OCI-LY1 (cell line): ENCODE data around the gene SPDYE16.
"Not testable (repeated sequence)": the region's sequence is repeated elsewhere in the genome, so short reads cannot be mapped to it uniquely, and the experiment has no call there.

Experiments used
- H2AFZ ChIP-seq: fragments of 200-600 bp; sonication (generic), shearing (Covaris generic); 2 replicates; pipeline ENCODE4 v1.6.0; 2014; ENCODE audit warnings: antibody characterized with exemption, mild to moderate bottlenecking, low read length
- H3F3A ChIP-seq: fragments of 200-600 bp; sonication (generic), shearing (Covaris generic); 2 replicates; pipeline ENCODE4 v1.6.0; 2014; ENCODE audit warnings: mild to moderate bottlenecking, antibody characterized with exemption, low read length, moderate library complexity; ENCODE audit not compliant: insufficient read depth
- H3K27ac ChIP-seq: fragments of 200-600 bp; sonication (generic); 2 replicates; pipeline ENCODE4 v1.5.1; 2014; ENCODE audit warnings: low read length, mixed run types, mild to moderate bottlenecking, low read depth; ENCODE audit not compliant: poor library complexity, severe bottlenecking
- H3K27me3 ChIP-seq: fragments of 200-600 bp; sonication (generic); 2 replicates; pipeline ENCODE4 v1.6.0; 2014; ENCODE audit warnings: antibody characterized with exemption, mild to moderate bottlenecking, low read length, moderate library complexity; ENCODE audit not compliant: insufficient read depth
- H3K36me3 ChIP-seq: fragments of 200-600 bp; sonication (generic); 2 replicates; pipeline ENCODE4 v1.6.1; 2014; ENCODE audit warnings: mild to moderate bottlenecking, antibody characterized with exemption, low read length, moderate library complexity, mixed read lengths; ENCODE audit not compliant: insufficient read depth
- H3K4me1 ChIP-seq: fragments of 200-600 bp; sonication (generic); 2 replicates; pipeline ENCODE4 v1.5.1; 2014; ENCODE audit warnings: mild to moderate bottlenecking, low read length, moderate library complexity; ENCODE audit not compliant: insufficient read depth, severe bottlenecking
- H3K4me2 ChIP-seq: fragments of 200-600 bp; sonication (generic), shearing (Covaris generic); 2 replicates; pipeline ENCODE4 v1.6.1; 2014; ENCODE audit warnings: low read length
- H3K4me3 ChIP-seq: fragments of 200-600 bp; sonication (generic); 2 replicates; pipeline ENCODE4 v1.5.1; 2014; ENCODE audit warnings: low read length, low read depth, mild to moderate bottlenecking, mixed read lengths; ENCODE audit not compliant: poor library complexity, severe bottlenecking
- H3K79me2 ChIP-seq: fragments of 200-600 bp; shearing (Covaris generic); 2 replicates; pipeline ENCODE4 v1.6.1; 2016; ENCODE audit warnings: mixed run types, low read length, mixed read lengths; ENCODE audit not compliant: insufficient read depth
- H3K9ac ChIP-seq: fragments of 200-600 bp; sonication (generic), shearing (Covaris generic); 2 replicates; pipeline ENCODE4 v1.6.1; 2014; ENCODE audit warnings: mild to moderate bottlenecking, low read length, mixed read lengths
- H3K9me2 ChIP-seq: fragments of 200-600 bp; sonication (generic), shearing (Covaris generic); 2 replicates; pipeline ENCODE4 v1.6.1; 2014; ENCODE audit warnings: low read depth, mild to moderate bottlenecking, low read length, mixed read lengths
- H3K9me3 ChIP-seq: fragments of 200-600 bp; shearing (Covaris generic); 2 replicates; pipeline ENCODE4 v1.6.1; 2014; ENCODE audit warnings: low read length, mixed read lengths
- H4K20me1 ChIP-seq: fragments of 200-600 bp; sonication (generic), shearing (Covaris generic); 2 replicates; pipeline ENCODE4 v1.6.0; 2016; ENCODE audit warnings: mild to moderate bottlenecking, low read length; ENCODE audit not compliant: insufficient read depth
- EZH2 ChIP-seq: fragments of 200-600 bp; sonication (generic), shearing (Covaris generic); IDR thresholded peaks from 2 replicates; pipeline ENCODE4 v1.8.0; 2017; ENCODE audit warnings: borderline replicate concordance, mixed run types, mild to moderate bottlenecking, antibody characterized with exemption, low read length, moderate library complexity, mixed read lengths
- TF ChIP-seq, protein P1 (sequence below): fragments of 200-600 bp; sonication (generic), shearing (Covaris generic); IDR thresholded peaks from 2 replicates; pipeline ENCODE4 v1.5.1; 2017; ENCODE audit warnings: mild to moderate bottlenecking, antibody characterized with exemption, low read length, moderate library complexity, mixed read lengths

Gene SPDYE16

DNA sequence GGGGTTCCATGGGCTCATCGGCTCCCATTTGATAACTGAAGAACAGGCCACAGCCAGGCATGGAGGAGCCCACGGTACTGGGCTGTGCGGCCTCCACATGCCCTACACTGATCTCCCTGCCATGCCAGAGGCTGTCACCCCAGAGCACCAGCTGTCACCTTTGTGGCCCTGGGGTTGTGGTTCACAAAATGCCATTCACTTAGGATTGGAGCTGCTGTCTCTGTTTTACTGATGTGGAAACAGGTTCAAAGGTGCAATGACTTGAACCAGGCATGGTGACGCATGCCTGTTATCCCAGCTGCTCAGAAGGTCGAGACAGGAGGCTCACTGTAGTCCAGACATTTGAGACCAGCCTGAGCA is 37.0 kb downstream of the SPDYE16 start:
- Histone ChIP-seq H3K79me2 (no peaks in the 10 kb centered on the region), H4K20me1 (no peaks in the 10 kb centered on the region), H3K4me3 (no peak overlapping the region), H3K4me1 (no peaks in the 10 kb centered on the region), H2AFZ (no peak overlapping the region), H3K4me2 (no peak overlapping the region), H3K9me3 (no peaks in the 10 kb centered on the region), H3K9ac (no peak overlapping the region), H3K27me3 (no peaks in the 10 kb centered on the region), H3K27ac (no peak overlapping the region), H3K36me3 (peaks cover 4% of the 10 kb centered on the region; the same call in 1 of the 2 replicates), H3F3A (no peaks in the 10 kb centered on the region), H3K9me2 (no peaks in the 10 kb centered on the region)
- TF ChIP-seq, protein P1, sequence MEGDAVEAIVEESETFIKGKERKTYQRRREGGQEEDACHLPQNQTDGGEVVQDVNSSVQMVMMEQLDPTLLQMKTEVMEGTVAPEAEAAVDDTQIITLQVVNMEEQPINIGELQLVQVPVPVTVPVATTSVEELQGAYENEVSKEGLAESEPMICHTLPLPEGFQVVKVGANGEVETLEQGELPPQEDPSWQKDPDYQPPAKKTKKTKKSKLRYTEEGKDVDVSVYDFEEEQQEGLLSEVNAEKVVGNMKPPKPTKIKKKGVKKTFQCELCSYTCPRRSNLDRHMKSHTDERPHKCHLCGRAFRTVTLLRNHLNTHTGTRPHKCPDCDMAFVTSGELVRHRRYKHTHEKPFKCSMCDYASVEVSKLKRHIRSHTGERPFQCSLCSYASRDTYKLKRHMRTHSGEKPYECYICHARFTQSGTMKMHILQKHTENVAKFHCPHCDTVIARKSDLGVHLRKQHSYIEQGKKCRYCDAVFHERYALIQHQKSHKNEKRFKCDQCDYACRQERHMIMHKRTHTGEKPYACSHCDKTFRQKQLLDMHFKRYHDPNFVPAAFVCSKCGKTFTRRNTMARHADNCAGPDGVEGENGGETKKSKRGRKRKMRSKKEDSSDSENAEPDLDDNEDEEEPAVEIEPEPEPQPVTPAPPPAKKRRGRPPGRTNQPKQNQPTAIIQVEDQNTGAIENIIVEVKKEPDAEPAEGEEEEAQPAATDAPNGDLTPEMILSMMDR = no peak
- no peak for TF ChIP-seq EZH2

DNA sequence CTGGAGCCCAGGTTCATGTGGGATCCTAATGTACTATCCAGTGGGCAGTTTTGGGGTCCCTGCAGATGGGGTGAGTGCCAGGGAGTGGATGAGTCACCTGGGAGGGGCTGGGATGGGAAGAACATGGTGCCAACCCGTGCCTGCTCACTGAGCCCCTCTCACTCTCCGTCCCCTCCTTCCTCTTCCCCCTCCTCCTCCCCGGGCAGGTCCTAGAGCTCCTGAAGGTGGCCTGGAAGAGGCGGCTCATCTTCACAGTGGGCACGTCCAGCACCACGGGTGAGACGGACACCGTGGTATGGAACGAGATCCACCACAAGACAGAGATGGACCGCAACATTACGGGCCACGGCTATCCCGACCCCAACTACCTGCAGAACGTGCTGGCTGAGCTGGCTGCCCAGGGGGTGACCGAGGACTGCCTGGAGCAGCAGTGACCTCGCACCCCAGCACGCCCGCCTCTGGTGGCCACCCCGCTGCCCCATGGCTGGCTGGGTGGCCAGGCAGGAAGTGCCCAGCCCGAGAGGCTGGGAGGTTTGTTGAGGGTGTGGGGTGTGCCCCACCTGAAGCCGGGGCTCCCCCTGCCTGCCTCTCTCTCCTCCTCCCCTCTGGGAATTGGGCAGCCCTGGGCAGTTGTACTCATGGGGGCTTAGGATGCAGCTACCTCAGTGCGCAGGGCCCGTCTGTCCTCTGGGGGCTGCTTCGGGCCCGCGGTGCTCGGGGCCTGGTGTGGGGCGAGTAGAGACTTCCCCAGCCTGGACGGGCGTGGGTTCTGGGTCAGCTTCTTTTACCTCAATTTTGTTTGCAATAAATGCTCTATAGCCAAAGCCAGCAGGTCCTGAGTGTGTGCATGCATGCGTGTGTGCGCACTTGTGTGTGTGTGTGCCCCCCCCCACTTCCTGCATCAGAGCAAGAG is 37.7 kb downstream of the SPDYE16 start:
- H3K4me2 ChIP-seq = no peak overlapping the region
- no peaks in the 10 kb centered on the region for H4K20me1 ChIP-seq
- H3K4me3 ChIP-seq = no peak overlapping the region
- no peaks in the 10 kb centered on the region for H3K79me2 ChIP-seq
- no peaks in the 10 kb centered on the region for H3F3A ChIP-seq
- H3K27ac ChIP-seq = no peak overlapping the region
- H2AFZ ChIP-seq = no peak overlapping the region
- H3K4me1 ChIP-seq = no peaks in the 10 kb centered on the region
- no peak overlapping the region for H3K9ac ChIP-seq
- no peaks in the 10 kb centered on the region for H3K9me2 ChIP-seq
- no peaks in the 10 kb centered on the region for H3K27me3 ChIP-seq
- TF ChIP-seq EZH2 = no peak
- TF ChIP-seq, protein P1 = no peak
- no peaks in the 10 kb centered on the region for H3K9me3 ChIP-seq
- H3K36me3 ChIP-seq = peaks cover 4% of the 10 kb centered on the region; the same call in 1 of the 2 replicates

DNA sequence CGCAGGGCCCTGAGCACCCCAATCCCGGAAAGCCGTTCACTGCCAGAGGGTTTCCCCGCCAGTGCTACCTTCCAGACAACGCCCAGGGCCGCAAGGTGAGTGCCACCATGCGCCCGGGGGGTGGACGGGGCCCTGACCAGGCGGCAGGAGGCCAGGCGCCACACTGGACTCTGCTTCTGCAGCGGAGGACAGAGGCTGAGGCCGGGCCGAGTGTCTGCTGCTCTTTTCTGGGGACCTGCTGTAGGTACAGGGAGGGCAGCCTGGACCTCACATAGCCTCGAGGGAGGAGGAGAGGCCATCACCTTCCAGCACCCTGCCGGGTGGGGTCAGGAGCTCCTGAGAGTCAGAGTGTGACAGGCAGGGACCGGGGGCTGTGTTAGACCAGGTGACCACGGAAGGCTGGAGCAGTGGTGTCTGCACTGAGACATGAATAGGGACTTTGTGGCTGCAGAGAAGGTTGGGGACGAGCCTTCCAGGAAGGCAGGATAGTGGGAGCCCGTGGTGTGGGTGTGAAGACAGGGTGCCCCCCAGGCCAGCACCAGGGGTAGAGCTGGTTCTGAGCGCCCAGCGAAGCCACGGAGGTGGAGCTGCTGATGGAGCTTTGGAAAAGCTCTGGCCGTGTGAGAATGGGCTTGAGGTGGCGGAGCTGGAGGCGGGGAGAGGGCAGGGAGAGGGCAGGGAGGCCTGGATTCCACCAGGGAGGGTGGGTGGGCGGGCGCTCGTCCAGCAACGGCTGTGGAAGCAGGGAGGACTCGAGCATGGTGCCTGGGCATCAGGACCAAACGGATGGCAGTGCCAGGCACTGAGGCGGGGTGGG is 38.5 kb downstream of the SPDYE16 start:
- not testable (repeated sequence) for H3K4me3 ChIP-seq, H3K27me3 ChIP-seq, H3K9ac ChIP-seq, H3K79me2 ChIP-seq, H3K4me2 ChIP-seq, H3F3A ChIP-seq, H3K4me1 ChIP-seq, H3K9me3 ChIP-seq, H3K9me2 ChIP-seq, H4K20me1 ChIP-seq, H3K27ac ChIP-seq, H2AFZ ChIP-seq, H3K36me3 ChIP-seq

DNA sequence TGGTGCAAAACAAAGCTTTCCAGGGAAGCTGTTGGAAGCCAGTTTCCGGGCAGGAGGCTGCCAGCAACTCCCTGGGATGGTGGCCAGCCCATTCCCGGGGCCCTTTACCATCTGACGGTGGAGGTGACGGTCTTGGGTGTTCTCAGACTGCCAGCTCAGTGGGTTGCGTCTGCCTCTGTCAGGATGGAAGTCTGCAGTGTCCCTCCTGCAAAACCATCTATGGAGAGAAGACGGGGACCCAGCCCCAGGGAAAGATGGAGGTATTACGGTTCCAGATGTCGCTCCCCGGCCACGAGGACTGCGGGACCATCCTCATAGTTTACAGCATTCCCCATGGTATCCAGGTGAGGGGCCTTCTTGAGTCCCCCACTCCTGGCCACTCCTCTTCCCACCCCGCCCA is 39.9 kb downstream of the SPDYE16 start:
- not testable (repeated sequence) for H3K9me3 ChIP-seq, H3K4me3 ChIP-seq, H2AFZ ChIP-seq, H3K36me3 ChIP-seq, H4K20me1 ChIP-seq, H3K9ac ChIP-seq, H3K9me2 ChIP-seq, H3K4me2 ChIP-seq, H3K4me1 ChIP-seq, H3F3A ChIP-seq, H3K27me3 ChIP-seq, H3K79me2 ChIP-seq, H3K27ac ChIP-seq

DNA sequence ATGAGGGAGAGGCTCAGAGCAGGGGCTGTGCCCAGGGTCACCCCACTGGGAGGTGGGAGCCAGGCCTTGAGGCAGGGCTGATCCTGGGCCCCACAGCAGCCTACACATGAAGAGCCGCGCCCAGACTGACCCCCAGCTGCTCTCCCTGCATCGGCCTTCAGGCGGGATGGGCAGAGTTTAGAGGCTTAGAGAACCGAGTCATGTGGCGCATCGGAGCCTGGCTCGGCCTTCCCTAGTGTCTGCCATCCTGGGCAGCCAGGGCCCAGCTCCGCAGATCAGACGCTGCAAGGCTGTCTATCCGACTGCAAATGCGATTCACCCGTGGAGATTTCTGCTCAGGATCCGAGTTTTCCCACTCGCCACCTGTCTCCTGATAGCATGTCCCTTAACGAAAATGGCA is 40.3 kb downstream of the SPDYE16 start:
- not testable (repeated sequence) for H3K36me3 ChIP-seq, H3K9me3 ChIP-seq, H3K79me2 ChIP-seq, H3K27me3 ChIP-seq, H3F3A ChIP-seq, H3K27ac ChIP-seq, H3K4me1 ChIP-seq, H3K4me3 ChIP-seq, H2AFZ ChIP-seq, H4K20me1 ChIP-seq, H3K4me2 ChIP-seq, H3K9me2 ChIP-seq, H3K9ac ChIP-seq

DNA sequence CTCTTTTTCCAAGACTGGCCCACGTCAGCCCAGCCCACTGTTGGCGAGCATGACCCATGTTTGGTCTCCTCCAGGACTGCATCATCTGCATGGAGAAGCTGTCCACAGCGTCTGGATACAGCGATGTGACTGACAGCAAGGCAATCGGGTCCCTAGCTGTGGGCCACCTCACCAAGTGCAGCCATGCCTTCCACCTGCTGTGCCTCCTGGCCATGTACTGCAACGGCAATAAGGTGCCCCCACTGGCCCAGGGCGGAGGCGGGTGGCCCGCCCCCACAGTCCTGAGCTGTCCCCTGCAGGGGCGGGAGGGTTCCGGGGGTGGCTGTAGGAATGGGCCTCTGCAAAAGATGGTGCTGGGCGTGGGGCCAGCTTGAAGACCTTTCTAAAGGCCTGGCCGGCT is 40.9 kb downstream of the SPDYE16 start:
- not testable (repeated sequence) for H2AFZ ChIP-seq, H3F3A ChIP-seq, H3K9ac ChIP-seq, H3K36me3 ChIP-seq, H3K4me3 ChIP-seq, H3K4me2 ChIP-seq, H4K20me1 ChIP-seq, H3K9me3 ChIP-seq, H3K79me2 ChIP-seq, H3K9me2 ChIP-seq, H3K27me3 ChIP-seq, H3K4me1 ChIP-seq, H3K27ac ChIP-seq
